HG03280 (cell line): ENCODE results near the gene MAP3K8.

Experiments
- ATAC-seq: cut with Tn5 transposase; IDR thresholded peaks from one replicate; pipeline ENCODE4 v1.9.1; 2021; ENCODE audit warnings: mild to moderate bottlenecking, moderate library complexity; ENCODE audit not compliant: unreplicated experiment

The MAP3K8 gene

GRCh38 chr10:30433730-30434272, at the start of gene MAP3K8:
Gene MAP3K8, plus strand, starts transcription at chr10:30434184. Its CDS starts 4,755 bp downstream, at chr10:30438939.
- peak; percentile 62 for ATAC-seq

- ATAC-seq: no peak
These were observed 49.2 kb upstream of the MAP3K8 start for GRCh38 chr10:30384701-30385201.

GRCh38 chr10:30386801-30387588, 47.0 kb upstream of the MAP3K8 start:
- ATAC-seq: no peak

GRCh38 chr10:30387646-30388243, 46.2 kb upstream of the MAP3K8 start:
- ATAC-seq: no peak

- ATAC-seq: no peak
These were observed 44.4 kb upstream of the MAP3K8 start for GRCh38 chr10:30389543-30389942.

GRCh38 chr10:30390207-30390606, 43.8 kb upstream of the MAP3K8 start:
- no peak for ATAC-seq

DNA sequence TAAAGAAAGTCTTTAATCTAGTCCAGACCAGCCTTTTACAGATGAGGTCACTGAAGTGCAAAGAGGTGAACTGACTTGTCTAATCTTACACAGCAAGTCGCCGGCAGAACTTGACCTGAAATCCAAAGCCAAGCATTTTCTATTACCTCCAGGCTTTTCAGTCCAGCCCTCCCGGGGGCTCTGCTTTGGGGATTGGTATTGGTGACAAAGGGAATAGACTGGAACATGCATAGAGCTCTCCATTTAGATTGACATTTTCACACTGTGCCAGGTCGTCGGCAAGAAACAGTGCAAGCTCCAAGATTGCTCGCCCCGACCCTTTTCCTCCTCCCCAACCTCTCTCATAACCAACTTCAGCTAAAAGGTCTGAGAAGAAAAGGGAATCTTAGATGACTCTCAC, 42.7 kb upstream of the MAP3K8 start:
- no peak for ATAC-seq

GRCh38 chr10:30392564-30392990, 41.4 kb upstream of the MAP3K8 start:
- peak; percentile 98 for ATAC-seq

DNA sequence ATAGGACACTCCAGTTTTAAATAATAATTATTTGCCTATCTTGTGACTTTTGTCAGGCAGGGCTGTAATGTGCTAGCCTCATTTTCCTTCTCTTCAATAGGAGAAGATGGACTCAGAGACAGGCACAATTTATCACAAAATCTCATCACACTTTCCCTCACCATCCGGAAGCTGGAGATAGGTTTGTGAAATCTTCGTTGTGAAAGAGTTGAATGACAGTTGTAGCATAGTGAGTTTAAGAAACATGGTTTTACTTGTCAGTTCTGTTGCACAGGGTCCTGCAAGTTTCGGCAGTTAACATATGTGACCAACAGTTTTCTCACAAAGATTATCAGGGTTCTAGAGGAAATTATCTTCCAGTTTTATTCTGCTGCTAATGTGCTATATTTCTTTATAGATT, 37.7 kb upstream of the MAP3K8 start:
- ATAC-seq: no peak

GRCh38 chr10:30396698-30397097, 37.3 kb upstream of the MAP3K8 start:
- no peak for ATAC-seq

- ATAC-seq: no peak
These were observed 35.8 kb upstream of the MAP3K8 start for GRCh38 chr10:30398193-30398592.

- ATAC-seq: no peak
These were observed 35.2 kb upstream of the MAP3K8 start for GRCh38 chr10:30398788-30399187.

DNA sequence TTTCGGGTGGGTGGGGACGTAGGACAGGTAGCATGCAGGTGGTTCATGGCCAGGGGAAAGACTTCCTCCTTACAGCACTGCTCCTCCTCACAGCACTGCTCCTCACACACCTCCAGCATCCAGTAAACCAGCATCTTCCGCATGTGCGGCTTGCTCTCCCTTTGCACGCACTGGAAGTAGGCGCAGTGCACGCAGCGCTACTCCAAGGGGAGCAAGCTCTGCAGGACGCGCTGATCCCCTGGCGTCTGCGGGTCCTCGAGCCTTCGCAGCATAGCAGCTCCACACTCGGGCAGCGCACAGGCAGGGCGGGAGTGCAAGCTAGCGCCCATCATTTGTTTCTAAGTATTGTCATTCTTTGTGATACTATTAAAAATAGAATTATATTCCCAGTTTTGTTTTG, 30.5 kb upstream of the MAP3K8 start:
- ATAC-seq: no peak

GRCh38 chr10:30404540-30404939, 29.4 kb upstream of the MAP3K8 start:
- ATAC-seq: no peak

DNA sequence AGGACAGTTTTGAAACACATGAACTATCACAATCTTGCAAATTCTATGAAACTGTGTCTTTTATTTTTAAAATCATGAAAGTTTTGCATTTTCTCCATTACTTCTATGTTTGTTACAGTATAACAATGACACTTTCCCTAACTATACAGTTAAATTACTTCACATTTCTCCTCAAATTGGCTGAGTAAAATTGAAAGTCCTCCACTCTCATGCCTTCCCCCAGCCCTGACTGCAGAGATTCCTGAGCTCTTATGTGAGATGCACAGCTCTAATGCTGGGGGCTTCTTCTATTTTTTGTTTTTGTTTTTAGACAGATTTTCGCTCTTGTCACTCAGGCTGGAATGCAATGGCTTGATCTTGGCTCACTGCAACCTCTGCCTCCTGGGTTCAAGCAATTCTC, 22.7 kb upstream of the MAP3K8 start:
- no peak for ATAC-seq

DNA sequence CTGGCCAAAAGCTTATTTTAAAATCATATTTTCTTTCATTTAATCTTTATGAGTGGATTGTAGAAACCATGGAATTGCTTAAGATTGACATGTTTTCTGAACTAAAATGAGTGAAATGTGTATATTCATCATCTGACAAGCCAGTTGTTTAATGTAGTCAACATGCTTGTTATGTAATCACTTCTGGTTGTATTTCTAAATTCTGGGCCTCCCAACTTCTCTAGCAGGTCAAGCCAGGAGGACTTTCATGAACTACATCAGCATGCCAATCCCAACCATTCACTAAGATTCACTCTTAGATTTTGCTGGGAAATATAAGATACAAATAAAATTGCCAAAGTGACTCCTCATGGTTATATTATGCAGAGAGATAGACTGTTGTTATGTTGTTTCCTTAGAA, 21.1 kb upstream of the MAP3K8 start:
- ATAC-seq: no peak

GRCh38 chr10:30413996-30414576, 19.9 kb upstream of the MAP3K8 start:
- ATAC-seq: peak; percentile 51

DNA sequence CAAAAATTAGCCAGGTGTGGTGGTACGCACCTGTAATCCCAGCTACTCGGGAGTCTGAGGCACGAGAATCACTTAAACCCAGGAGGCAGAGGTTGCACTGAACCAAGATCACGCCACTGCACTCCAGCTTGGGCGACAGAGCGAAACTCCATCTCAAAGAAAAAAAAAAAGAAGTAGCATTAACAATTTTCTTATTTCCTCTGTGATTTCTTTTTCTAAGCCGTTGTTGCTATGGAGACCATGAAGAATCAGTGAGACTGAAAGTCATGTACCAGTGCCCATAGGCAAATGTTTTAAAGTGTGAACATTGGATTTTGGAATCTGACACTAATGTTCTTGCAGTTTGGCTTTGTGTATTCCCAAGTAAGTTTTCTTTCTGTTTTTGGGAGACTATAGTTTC, 18.4 kb upstream of the MAP3K8 start:
- no peak for ATAC-seq

GRCh38 chr10:30417301-30417700, 16.7 kb upstream of the MAP3K8 start:
- no peak for ATAC-seq

GRCh38 chr10:30420266-30420665, 13.7 kb upstream of the MAP3K8 start:
- ATAC-seq: peak; percentile 63

GRCh38 chr10:30420766-30421165, 13.2 kb upstream of the MAP3K8 start:
- no peak for ATAC-seq
